KMS-11 (cell line): ENCODE measurements around the gene NTSR2.

Source experiments
- H2AFZ ChIP-seq: fragments of 200-600 bp; sonication (generic); 2 replicates; pipeline ENCODE4 v1.6.1; 2016; ENCODE audit warnings: antibody characterized with exemption, mixed run types, low read depth
- H3K27ac ChIP-seq: fragments of 200-600 bp; sonication (generic); 2 replicates; pipeline ENCODE4 v1.6.1; 2016; ENCODE audit warnings: mild to moderate bottlenecking, mixed run types
- H3K27me3 ChIP-seq: fragments of 200-600 bp; sonication (generic); 2 replicates; pipeline ENCODE4 v1.6.1; 2017; ENCODE audit warnings: mild to moderate bottlenecking, low read depth, mixed run types, moderate library complexity; ENCODE audit not compliant: insufficient read depth
- H3K36me3 ChIP-seq: fragments of 200-600 bp; sonication (generic); 2 replicates; pipeline ENCODE4 v1.6.1; 2017; ENCODE audit warnings: mild to moderate bottlenecking, mixed run types; ENCODE audit not compliant: insufficient read depth
- H3K4me1 ChIP-seq: fragments of 200-600 bp; sonication (generic); 2 replicates; pipeline ENCODE4 v1.6.1; 2016; ENCODE audit warnings: mild to moderate bottlenecking, low read depth, mixed run types; ENCODE audit not compliant: poor library complexity, severe bottlenecking
- H3K4me2 ChIP-seq: fragments of 200-600 bp; sonication (generic); 2 replicates; pipeline ENCODE4 v1.7.0; 2016; ENCODE audit warnings: mild to moderate bottlenecking, mixed run types
- H3K4me3 ChIP-seq: fragments of 200-600 bp; sonication (generic); IDR thresholded peaks from 2 replicates; pipeline ENCODE4 v1.6.1; 2017; ENCODE audit warnings: low read depth, low read length, mixed read lengths; ENCODE audit not compliant: insufficient read depth
- H3K79me2 ChIP-seq: fragments of 200-600 bp; sonication (generic); 2 replicates; pipeline ENCODE4 v1.6.1; 2016; ENCODE audit warnings: low read depth, mixed run types; ENCODE audit not compliant: insufficient read depth
- H3K9ac ChIP-seq: fragments of 200-600 bp; sonication (generic); 2 replicates; pipeline ENCODE4 v1.6.1; 2016; ENCODE audit warnings: mild to moderate bottlenecking, mixed run types
- H4K20me1 ChIP-seq: fragments of 200-600 bp; sonication (generic); 2 replicates; pipeline ENCODE4 v1.6.1; 2016; ENCODE audit warnings: mild to moderate bottlenecking, mixed run types; ENCODE audit not compliant: insufficient read depth
- CTCF ChIP-seq: fragments of 200-600 bp; sonication (generic); conservative IDR thresholded peaks from 2 replicates; pipeline ENCODE4 v1.6.1; 2017; ENCODE audit warnings: low read depth, mild to moderate bottlenecking, antibody characterized with exemption, low read length, moderate library complexity, mixed read lengths

The NTSR2 gene

GRCh38 chr2:11667866-11668637 is 1.9 kb downstream of the NTSR2 start:
- no peak for TF ChIP-seq CTCF
- no peaks in the 10 kb centered on the region for H3K36me3 ChIP-seq

GRCh38 chr2:11667194-11667593 is 2.8 kb downstream of the NTSR2 start:
- no peaks in the 10 kb centered on the region for H3K36me3 ChIP-seq
- H2AFZ ChIP-seq = no peak overlapping the region
- H3K79me2 ChIP-seq = no peaks in the 10 kb centered on the region
- H3K9ac ChIP-seq = no peak overlapping the region
- no peak overlapping the region for H3K4me3 ChIP-seq
- H4K20me1 ChIP-seq = no peaks in the 10 kb centered on the region
- H3K4me1 ChIP-seq = no peaks in the 10 kb centered on the region
- no peak for TF ChIP-seq CTCF
- no peak overlapping the region for H3K27ac ChIP-seq
- no peaks in the 10 kb centered on the region for H3K27me3 ChIP-seq
- H3K4me2 ChIP-seq = no peak overlapping the region

More at GRCh38 chr2:11667866-11668637, 1.9 kb downstream of the NTSR2 start:
- Histone ChIP-seq H3K27me3 (no peaks in the 10 kb centered on the region), H3K4me2 (no peak overlapping the region), H3K4me1 (peaks cover 5% of the 10 kb centered on the region), H2AFZ (no peak overlapping the region), H3K4me3 (no peak overlapping the region), H4K20me1 (no peaks in the 10 kb centered on the region), H3K27ac (no peak overlapping the region), H3K79me2 (no peaks in the 10 kb centered on the region), H3K9ac (no peak overlapping the region)

- H4K20me1 ChIP-seq = no peaks in the 10 kb centered on the region
- no peak overlapping the region for H3K9ac ChIP-seq
- H2AFZ ChIP-seq = no peak overlapping the region
- no peaks in the 10 kb centered on the region for H3K27me3 ChIP-seq
- no peaks in the 10 kb centered on the region for H3K79me2 ChIP-seq
- TF ChIP-seq CTCF = no peak
- no peak overlapping the region for H3K4me3 ChIP-seq
- no peaks in the 10 kb centered on the region for H3K4me1 ChIP-seq
- no peak overlapping the region for H3K27ac ChIP-seq
- H3K36me3 ChIP-seq = no peaks in the 10 kb centered on the region
- no peak overlapping the region for H3K4me2 ChIP-seq
Observed at GRCh38 chr2:11665510-11666362, 4.3 kb downstream of the NTSR2 start.

- TF ChIP-seq CTCF = no peak
- Histone ChIP-seq H4K20me1 (no peaks in the 10 kb centered on the region), H3K27me3 (no peaks in the 10 kb centered on the region), H2AFZ (no peak overlapping the region), H3K4me3 (no peak overlapping the region), H3K36me3 (no peaks in the 10 kb centered on the region), H3K4me1 (no peaks in the 10 kb centered on the region), H3K4me2 (no peak overlapping the region), H3K27ac (no peak overlapping the region), H3K79me2 (no peaks in the 10 kb centered on the region), H3K9ac (no peak overlapping the region)
Observed at GRCh38 chr2:11665028-11665427, 5.0 kb downstream of the NTSR2 start.
